ENCODE measurements around the gene TMEM115. TPM values are rescaled to one million over a fixed set of nuclear protein-coding genes. Genes with fewer than 3 reads are reported as not detected.

TMEM115 gene
- total and polyA plus RNA-seq, 2 of the 13 experiments (the other 11 are each of a cell fraction or from before 2014, with no cell fraction given): 22.1 to 30.7 TPM

DNA sequence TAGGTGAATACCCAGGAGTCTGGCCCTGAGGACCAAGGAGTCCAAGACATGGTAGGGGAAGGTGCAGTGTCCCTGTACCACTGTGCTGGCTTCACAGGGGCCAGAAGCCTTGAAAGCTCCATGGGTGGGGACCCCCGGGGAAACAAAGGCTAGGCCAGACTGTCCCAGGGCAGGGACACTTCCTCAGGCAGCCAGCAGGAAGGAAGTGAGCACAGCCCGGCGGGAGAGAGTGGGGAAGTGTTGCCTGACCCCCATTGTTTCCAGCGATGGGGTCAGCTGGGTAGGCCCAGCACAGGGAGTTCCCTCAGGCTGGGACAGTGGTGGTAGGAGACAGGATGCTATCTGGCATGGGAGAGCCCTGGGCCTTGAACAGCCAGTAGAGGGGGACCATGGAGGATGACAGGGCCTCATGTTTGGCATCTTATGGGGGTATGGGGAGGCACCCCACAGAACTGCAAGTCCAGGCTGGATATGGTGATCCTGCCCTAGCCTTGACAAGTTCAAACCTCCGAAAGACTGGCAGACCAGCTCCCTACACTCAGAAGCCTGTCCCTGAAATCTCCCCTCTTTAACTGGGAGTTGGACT lies 35.6 kb downstream of the TMEM115 start (continued):
- TF ChIP-seq, protein P1, sequence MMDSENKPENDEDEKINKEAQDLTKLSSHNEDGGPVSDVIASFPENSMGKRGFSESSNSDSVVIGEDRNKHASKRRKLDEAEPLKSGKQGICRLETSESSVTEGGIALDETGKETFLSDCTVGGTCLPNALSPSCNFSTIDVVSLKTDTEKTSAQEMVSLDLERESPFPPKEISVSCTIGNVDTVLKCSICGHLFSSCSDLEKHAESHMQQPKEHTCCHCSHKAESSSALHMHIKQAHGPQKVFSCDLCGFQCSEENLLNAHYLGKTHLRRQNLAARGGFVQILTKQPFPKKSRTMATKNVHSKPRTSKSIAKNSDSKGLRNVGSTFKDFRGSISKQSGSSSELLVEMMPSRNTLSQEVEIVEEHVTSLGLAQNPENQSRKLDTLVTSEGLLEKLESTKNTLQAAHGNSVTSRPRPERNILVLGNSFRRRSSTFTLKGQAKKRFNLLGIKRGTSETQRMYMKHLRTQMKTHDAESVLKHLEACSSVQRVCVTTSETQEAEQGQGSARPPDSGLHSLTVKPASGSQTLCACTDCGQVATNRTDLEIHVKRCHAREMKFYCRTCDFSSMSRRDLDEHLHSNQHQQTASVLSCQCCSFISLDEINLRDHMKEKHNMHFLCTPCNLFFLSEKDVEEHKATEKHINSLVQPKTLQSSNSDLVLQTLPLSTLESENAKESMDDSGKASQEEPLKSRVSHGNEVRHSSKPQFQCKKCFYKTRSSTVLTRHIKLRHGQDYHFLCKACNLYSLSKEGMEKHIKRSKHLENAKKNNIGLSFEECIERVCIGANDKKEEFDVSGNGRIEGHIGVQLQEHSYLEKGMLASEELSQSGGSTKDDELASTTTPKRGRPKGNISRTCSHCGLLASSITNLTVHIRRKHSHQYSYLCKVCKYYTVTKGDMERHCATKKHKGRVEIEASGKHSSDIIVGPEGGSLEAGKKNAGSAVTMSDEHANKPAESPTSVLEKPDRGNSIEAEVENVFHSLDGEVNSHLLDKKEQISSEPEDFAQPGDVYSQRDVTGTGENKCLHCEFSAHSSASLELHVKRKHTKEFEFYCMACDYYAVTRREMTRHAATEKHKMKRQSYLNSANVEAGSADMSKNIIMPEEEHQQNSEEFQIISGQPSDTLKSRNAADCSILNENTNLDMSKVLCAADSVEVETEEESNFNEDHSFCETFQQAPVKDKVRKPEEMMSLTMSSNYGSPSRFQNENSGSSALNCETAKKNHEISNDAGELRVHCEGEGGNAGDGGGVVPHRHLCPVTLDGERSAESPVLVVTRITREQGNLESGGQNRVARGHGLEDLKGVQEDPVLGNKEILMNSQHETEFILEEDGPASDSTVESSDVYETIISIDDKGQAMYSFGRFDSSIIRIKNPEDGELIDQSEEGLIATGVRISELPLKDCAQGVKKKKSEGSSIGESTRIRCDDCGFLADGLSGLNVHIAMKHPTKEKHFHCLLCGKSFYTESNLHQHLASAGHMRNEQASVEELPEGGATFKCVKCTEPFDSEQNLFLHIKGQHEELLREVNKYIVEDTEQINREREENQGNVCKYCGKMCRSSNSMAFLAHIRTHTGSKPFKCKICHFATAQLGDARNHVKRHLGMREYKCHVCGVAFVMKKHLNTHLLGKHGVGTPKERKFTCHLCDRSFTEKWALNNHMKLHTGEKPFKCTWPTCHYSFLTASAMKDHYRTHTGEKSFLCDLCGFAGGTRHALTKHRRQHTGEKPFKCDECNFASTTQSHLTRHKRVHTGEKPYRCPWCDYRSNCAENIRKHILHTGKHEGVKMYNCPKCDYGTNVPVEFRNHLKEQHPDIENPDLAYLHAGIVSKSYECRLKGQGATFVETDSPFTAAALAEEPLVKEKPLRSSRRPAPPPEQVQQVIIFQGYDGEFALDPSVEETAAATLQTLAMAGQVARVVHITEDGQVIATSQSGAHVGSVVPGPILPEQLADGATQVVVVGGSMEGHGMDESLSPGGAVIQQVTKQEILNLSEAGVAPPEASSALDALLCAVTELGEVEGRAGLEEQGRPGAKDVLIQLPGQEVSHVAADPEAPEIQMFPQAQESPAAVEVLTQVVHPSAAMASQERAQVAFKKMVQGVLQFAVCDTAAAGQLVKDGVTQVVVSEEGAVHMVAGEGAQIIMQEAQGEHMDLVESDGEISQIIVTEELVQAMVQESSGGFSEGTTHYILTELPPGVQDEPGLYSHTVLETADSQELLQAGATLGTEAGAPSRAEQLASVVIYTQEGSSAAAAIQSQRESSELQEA (CRISPR knock-in tag; IDR thresholded peaks at IDR 0.05; ENCODE audit: not compliant biosample characterization): no peak
- 0 out of 2 replicates have a peak, but pooled peaks have one; percentile 52 for TF ChIP-seq SRY (CRISPR knock-in tag; IDR thresholded peaks at IDR 0.05)
- 0 out of 2 replicates have a peak, but pooled peaks have one; percentile 6 for TF ChIP-seq ZNF274 (CRISPR knock-in tag; IDR thresholded peaks at IDR 0.05)
- no peak for TF ChIP-seq GATAD2A (CRISPR knock-in tag; IDR thresholded peaks at IDR 0.05)
- TF ChIP-seq GABPA (IDR thresholded peaks at IDR 0.05; ENCODE audit: low read depth, low read length): no peak
- 0 out of 2 replicates have a peak, but pooled peaks have one; percentile 10 for TF ChIP-seq GABPA (CRISPR knock-in tag; IDR thresholded peaks at IDR 0.05; ENCODE audit: low read depth)
- TF ChIP-seq, protein P2, sequence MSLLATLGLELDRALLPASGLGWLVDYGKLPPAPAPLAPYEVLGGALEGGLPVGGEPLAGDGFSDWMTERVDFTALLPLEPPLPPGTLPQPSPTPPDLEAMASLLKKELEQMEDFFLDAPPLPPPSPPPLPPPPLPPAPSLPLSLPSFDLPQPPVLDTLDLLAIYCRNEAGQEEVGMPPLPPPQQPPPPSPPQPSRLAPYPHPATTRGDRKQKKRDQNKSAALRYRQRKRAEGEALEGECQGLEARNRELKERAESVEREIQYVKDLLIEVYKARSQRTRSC (CRISPR knock-in tag; IDR thresholded peaks at IDR 0.05; ENCODE audit: low read depth): no peak
- TF ChIP-seq NFKBIZ (CRISPR knock-in tag; IDR thresholded peaks at IDR 0.05): no peak
- no peak for TF ChIP-seq ZNF772 (CRISPR knock-in tag; IDR thresholded peaks at IDR 0.05)
- TF ChIP-seq, protein P3, sequence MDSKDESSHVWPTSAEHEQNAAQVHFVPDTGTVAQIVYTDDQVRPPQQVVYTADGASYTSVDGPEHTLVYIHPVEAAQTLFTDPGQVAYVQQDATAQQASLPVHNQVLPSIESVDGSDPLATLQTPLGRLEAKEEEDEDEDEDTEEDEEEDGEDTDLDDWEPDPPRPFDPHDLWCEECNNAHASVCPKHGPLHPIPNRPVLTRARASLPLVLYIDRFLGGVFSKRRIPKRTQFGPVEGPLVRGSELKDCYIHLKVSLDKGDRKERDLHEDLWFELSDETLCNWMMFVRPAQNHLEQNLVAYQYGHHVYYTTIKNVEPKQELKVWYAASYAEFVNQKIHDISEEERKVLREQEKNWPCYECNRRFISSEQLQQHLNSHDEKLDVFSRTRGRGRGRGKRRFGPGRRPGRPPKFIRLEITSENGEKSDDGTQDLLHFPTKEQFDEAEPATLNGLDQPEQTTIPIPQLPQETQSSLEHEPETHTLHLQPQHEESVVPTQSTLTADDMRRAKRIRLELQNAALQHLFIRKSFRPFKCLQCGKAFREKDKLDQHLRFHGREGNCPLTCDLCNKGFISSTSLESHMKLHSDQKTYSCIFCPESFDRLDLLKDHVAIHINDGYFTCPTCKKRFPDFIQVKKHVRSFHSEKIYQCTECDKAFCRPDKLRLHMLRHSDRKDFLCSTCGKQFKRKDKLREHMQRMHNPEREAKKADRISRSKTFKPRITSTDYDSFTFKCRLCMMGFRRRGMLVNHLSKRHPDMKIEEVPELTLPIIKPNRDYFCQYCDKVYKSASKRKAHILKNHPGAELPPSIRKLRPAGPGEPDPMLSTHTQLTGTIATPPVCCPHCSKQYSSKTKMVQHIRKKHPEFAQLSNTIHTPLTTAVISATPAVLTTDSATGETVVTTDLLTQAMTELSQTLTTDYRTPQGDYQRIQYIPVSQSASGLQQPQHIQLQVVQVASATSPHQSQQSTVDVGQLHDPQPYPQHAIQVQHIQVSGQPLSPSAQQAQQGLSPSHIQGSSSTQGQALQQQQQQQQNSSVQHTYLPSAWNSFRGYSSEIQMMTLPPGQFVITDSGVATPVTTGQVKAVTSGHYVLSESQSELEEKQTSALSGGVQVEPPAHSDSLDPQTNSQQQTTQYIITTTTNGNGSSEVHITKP (CRISPR knock-in tag; IDR thresholded peaks at IDR 0.05; ENCODE audit: low read depth): 0 out of 2 replicates have a peak, but pooled peaks have one; percentile 6
- TF ChIP-seq PAWR (CRISPR knock-in tag; IDR thresholded peaks at IDR 0.05; ENCODE audit: borderline replicate concordance): no peak
- no peak for TF ChIP-seq SIN3B (IDR thresholded peaks at IDR 0.05; ENCODE audit: low read length)
- no peak for TF ChIP-seq SPEN (CRISPR knock-in tag; IDR thresholded peaks at IDR 0.05; ENCODE audit: low read depth)
- no peak for TF ChIP-seq ZNF878 (CRISPR knock-in tag; IDR thresholded peaks at IDR 0.05)
- TF ChIP-seq, protein P4, sequence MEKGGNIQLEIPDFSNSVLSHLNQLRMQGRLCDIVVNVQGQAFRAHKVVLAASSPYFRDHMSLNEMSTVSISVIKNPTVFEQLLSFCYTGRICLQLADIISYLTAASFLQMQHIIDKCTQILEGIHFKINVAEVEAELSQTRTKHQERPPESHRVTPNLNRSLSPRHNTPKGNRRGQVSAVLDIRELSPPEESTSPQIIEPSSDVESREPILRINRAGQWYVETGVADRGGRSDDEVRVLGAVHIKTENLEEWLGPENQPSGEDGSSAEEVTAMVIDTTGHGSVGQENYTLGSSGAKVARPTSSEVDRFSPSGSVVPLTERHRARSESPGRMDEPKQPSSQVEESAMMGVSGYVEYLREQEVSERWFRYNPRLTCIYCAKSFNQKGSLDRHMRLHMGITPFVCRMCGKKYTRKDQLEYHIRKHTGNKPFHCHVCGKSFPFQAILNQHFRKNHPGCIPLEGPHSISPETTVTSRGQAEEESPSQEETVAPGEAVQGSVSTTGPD (CRISPR knock-in tag; IDR thresholded peaks at IDR 0.05): no peak

Measured in HepG2 (cell line).